Measurements from ENCODE around the gene CHRFAM7A.
"Not testable (repeated sequence)": the region's sequence is repeated elsewhere in the genome, so short reads cannot be mapped to it uniquely, and the experiment has no call there.

The CHRFAM7A gene

GRCh38 chr15:30326145-30326544 is 67.2 kb downstream of the CHRFAM7A start:
- not testable (repeated sequence) for H3K36me3 ChIP-seq (ENCODE audit: control insufficient read depth, insufficient read depth, low read length); H3K27ac ChIP-seq (ENCODE audit: insufficient read depth, low read depth, low read length, poor library complexity, severe bottlenecking); H3K4me3 ChIP-seq (ENCODE audit: insufficient read depth, low read depth, low read length); H3K9me3 ChIP-seq (ENCODE audit: control insufficient read depth, low read length); H3K27me3 ChIP-seq (ENCODE audit: control insufficient read depth, insufficient read depth, low read length, poor library complexity, severe bottlenecking); H3K4me1 ChIP-seq (ENCODE audit: control insufficient read depth, insufficient read depth, low read length)
- WGBS, 2 experiments = 64 to 68% methylated on average over 12 of the region's 13 CpGs

GRCh38 chr15:30321063-30321462 is 72.3 kb downstream of the CHRFAM7A start:
- not testable (repeated sequence) for H3K27ac ChIP-seq (ENCODE audit: insufficient read depth, low read depth, low read length, poor library complexity, severe bottlenecking); H3K4me1 ChIP-seq (ENCODE audit: control insufficient read depth, insufficient read depth, low read length); H3K27me3 ChIP-seq (ENCODE audit: control insufficient read depth, insufficient read depth, low read length, poor library complexity, severe bottlenecking); H3K4me3 ChIP-seq (ENCODE audit: insufficient read depth, low read depth, low read length); H3K36me3 ChIP-seq (ENCODE audit: control insufficient read depth, insufficient read depth, low read length); H3K9me3 ChIP-seq (ENCODE audit: control insufficient read depth, low read length)
- WGBS, 2 experiments = no CpG with 5 or more reads among the region's 5 CpGs

GRCh38 chr15:30315704-30316103 is 77.6 kb downstream of the CHRFAM7A start:
- not testable (repeated sequence) for H3K9me3 ChIP-seq (ENCODE audit: control insufficient read depth, low read length); H3K36me3 ChIP-seq (ENCODE audit: control insufficient read depth, insufficient read depth, low read length); H3K27ac ChIP-seq (ENCODE audit: insufficient read depth, low read depth, low read length, poor library complexity, severe bottlenecking); H3K27me3 ChIP-seq (ENCODE audit: control insufficient read depth, insufficient read depth, low read length, poor library complexity, severe bottlenecking); H3K4me1 ChIP-seq (ENCODE audit: control insufficient read depth, insufficient read depth, low read length); H3K4me3 ChIP-seq (ENCODE audit: insufficient read depth, low read depth, low read length)
- no CpG with 5 or more reads among the region's 3 CpGs for WGBS, 2 experiments

- H3K4me1 ChIP-seq (ENCODE audit: control insufficient read depth, insufficient read depth, low read length); H3K9me3 ChIP-seq (ENCODE audit: control insufficient read depth, low read length); H3K27me3 ChIP-seq (ENCODE audit: control insufficient read depth, insufficient read depth, low read length, poor library complexity, severe bottlenecking); H3K27ac ChIP-seq (ENCODE audit: insufficient read depth, low read depth, low read length, poor library complexity, severe bottlenecking); H3K4me3 ChIP-seq (ENCODE audit: insufficient read depth, low read depth, low read length); H3K36me3 ChIP-seq (ENCODE audit: control insufficient read depth, insufficient read depth, low read length): not testable (repeated sequence)
Observed at GRCh38 chr15:30310575-30310974, 82.8 kb downstream of the CHRFAM7A start.

Measured in ectodermal cell (in vitro differentiated cells).